Erythroblast (primary cell): ENCODE data around the gene STOM.

Experiments used
- GATA1 ChIP-seq: IDR thresholded peaks from 2 replicates; pipeline ENCODE4 v1.6.1; 2011; ENCODE audit warnings: low read depth, mild to moderate bottlenecking, control low read depth, low read length, moderate library complexity
- POLR2A ChIP-seq: IDR thresholded peaks from 2 replicates; pipeline ENCODE4 v1.6.1; 2011; ENCODE audit warnings: mild to moderate bottlenecking, low read length

GRCh38 chr9:121319383-121319780 is 50.7 kb downstream of the STOM start:
- TF ChIP-seq POLR2A: no peak
- no peak for TF ChIP-seq GATA1
